Effector memory CD4-positive, alpha-beta T cell (primary cell): ENCODE results near the gene NRCAM.
"Not testable (repeated sequence)": the region's sequence is repeated elsewhere in the genome, so short reads cannot be mapped to it uniquely, and the experiment has no call there.

ENCODE experiments used
- DNase-seq, 3 donors: peaks; one replicate each; pipeline ENCODE4 v3.0.0-alpha.2; 2020
- H3K27ac ChIP-seq: 2 replicates; pipeline ENCODE4 v1.7.0; 2013; ENCODE audit warnings: mild to moderate bottlenecking, low read length, moderate library complexity; ENCODE audit not compliant: insufficient read depth, poor library complexity, severe bottlenecking
- H3K27me3 ChIP-seq: replicated peaks from 2 replicates; pipeline ENCODE4 v1.7.0; 2013; ENCODE audit warnings: mild to moderate bottlenecking, low read length; ENCODE audit not compliant: insufficient read depth, control insufficient read depth, poor library complexity, severe bottlenecking
- H3K36me3 ChIP-seq: 2 replicates; pipeline ENCODE4 v1.7.0; 2013; ENCODE audit warnings: mild to moderate bottlenecking, low read length, moderate library complexity; ENCODE audit not compliant: control insufficient read depth, insufficient read depth
- H3K4me1 ChIP-seq: 2 replicates; pipeline ENCODE4 v1.7.0; 2013; ENCODE audit warnings: low read length, mild to moderate bottlenecking; ENCODE audit not compliant: control insufficient read depth, insufficient read depth, poor library complexity, severe bottlenecking
- H3K4me3 ChIP-seq: 2 replicates; pipeline ENCODE4 v1.7.0; 2013; ENCODE audit warnings: low read length, low read depth, mild to moderate bottlenecking; ENCODE audit not compliant: insufficient read depth, poor library complexity, severe bottlenecking
- H3K9me3 ChIP-seq: 2 replicates; pipeline ENCODE4 v1.7.0; 2013; ENCODE audit warnings: mild to moderate bottlenecking, low read length, moderate library complexity; ENCODE audit not compliant: control insufficient read depth

The NRCAM gene

DNA sequence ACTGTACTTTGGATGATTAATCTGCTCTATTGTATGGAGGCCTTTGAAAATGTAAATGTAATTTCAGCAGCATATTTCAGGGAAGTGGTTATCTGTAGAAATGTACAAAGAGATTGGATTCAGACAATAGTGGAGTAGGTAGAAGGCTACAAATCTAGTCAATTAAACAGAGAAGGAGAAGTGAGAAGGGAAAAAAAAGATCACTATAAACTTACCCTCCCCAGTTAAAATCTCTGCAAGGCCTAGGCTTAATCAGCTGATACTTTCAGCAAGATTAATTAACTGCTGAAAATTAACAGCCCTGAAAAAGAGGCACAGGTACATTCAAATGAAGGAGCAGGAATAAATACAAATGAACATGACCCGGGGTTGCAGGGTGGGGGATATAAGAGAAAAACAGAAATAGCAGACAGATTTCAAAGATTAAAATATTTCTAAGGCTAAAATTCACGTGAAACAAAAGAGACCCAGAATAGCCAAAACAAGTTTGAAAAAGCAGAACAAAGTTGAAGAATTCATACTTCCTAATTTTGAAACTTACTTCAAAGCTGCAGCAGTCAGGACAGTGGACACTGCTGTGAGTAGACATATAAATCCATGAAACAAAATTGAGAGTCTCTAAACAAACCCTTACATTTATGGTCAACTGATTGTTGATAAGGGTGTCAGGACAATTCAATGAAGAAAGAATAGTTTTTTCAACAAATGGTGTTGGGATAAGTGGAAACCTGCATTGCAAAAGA, 96.0 kb downstream of the NRCAM start:
- Histone ChIP-seq H3K27ac (no peak overlapping the region), H3K36me3 (no peaks in the 10 kb centered on the region), H3K4me3 (no peak overlapping the region), H3K9me3 (no peaks in the 10 kb centered on the region), H3K27me3 (no peaks in the 10 kb centered on the region), H3K4me1 (no peaks in the 10 kb centered on the region)
- DNase-seq = no peak

DNA sequence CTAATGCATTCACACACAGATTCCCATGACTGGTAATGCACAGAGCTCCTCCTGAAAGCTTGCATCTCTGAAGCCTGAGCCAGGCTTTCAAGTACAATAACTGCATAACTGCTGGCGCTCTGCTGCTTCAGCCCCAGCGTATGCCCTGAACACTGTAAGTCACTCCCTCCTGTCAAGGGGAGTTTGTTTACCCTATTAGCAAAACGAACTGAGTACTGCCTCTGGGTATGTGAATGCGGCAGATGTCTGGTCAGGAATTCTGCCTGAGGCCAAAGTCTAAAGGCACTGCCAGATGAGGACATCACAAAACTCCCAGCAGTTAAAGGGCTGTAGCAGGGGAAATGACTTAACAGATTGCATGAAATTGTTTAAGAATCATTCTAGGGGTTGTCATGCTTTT, 97.7 kb downstream of the NRCAM start:
- Histone ChIP-seq H3K9me3 (no peaks in the 10 kb centered on the region), H3K4me3 (no peak overlapping the region), H3K27me3 (no peaks in the 10 kb centered on the region), H3K4me1 (no peaks in the 10 kb centered on the region), H3K36me3 (no peaks in the 10 kb centered on the region), H3K27ac (no peak overlapping the region)
- DNase-seq = no peak

DNA sequence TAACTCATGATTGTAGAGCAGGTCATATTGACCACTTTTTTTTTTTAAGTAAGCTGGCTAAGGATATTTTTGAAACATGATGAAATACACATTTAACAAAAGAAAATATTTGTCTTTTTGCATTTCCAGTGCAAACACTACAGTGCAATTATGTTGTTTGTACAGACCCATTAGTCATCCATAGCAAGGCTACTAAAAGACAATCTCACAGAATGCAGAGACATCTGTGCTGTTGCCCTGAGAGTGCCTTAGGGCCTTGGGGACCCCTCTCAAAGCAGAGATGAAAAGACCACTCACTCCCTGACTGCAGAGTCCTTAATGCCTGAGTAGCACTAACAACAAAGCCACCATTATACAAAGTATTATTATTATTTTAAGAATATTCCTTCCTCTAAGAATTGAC, 104.5 kb downstream of the NRCAM start:
- no peak overlapping the region for H3K4me3 ChIP-seq
- DNase-seq = no peak
- H3K9me3 ChIP-seq = no peaks in the 10 kb centered on the region
- H3K36me3 ChIP-seq = no peaks in the 10 kb centered on the region
- no peaks in the 10 kb centered on the region for H3K4me1 ChIP-seq
- H3K27ac ChIP-seq = no peak overlapping the region
- no peaks in the 10 kb centered on the region for H3K27me3 ChIP-seq

DNA sequence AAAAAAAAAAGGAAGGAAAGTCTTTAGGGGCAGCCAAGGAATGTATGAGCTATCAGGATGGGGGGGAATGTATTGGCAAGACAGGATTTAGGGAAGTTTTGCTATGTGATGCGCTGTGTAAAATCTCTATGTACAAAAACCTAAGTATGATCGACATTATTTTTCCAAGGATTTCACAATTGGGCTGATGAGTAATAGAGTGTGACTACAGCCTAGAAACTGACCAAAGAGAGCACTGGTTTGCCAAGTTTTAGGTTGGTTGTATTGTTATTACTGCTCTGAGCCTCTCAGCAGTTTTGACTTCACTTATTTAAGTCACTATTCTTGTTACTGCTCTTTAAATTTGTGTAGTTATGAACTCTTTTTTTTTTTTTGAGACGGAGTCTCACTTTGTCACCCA, 107.3 kb downstream of the NRCAM start:
- DNase-seq = no peak
- no peaks in the 10 kb centered on the region for H3K9me3 ChIP-seq
- no peaks in the 10 kb centered on the region for H3K36me3 ChIP-seq
- H3K27me3 ChIP-seq = no peaks in the 10 kb centered on the region
- no peak overlapping the region for H3K27ac ChIP-seq
- no peaks in the 10 kb centered on the region for H3K4me1 ChIP-seq
- H3K4me3 ChIP-seq = no peak overlapping the region

DNA sequence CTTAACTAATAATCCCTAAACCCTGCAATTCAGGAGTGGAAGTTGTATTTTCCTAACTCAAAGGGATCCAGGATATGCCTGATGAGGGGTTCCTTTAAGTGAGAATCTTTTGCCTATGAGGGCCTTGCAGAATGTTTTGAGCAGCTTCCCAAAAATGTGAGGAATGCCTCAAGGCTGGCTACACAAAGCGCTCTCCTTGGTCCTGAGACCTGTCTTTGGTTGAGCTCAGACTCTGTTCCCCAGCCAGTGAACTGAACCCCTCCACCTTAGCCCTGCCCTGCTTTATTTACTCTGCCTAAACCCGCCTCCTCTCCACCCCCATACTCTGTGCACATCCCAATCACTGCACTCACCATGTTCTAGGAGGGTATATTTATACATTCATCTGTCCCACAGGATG, 108.6 kb downstream of the NRCAM start:
- Histone ChIP-seq H3K27ac (no peak overlapping the region), H3K9me3 (no peaks in the 10 kb centered on the region), H3K4me1 (no peaks in the 10 kb centered on the region), H3K36me3 (no peaks in the 10 kb centered on the region), H3K4me3 (no peak overlapping the region), H3K27me3 (no peaks in the 10 kb centered on the region)
- DNase-seq = no peak

DNA sequence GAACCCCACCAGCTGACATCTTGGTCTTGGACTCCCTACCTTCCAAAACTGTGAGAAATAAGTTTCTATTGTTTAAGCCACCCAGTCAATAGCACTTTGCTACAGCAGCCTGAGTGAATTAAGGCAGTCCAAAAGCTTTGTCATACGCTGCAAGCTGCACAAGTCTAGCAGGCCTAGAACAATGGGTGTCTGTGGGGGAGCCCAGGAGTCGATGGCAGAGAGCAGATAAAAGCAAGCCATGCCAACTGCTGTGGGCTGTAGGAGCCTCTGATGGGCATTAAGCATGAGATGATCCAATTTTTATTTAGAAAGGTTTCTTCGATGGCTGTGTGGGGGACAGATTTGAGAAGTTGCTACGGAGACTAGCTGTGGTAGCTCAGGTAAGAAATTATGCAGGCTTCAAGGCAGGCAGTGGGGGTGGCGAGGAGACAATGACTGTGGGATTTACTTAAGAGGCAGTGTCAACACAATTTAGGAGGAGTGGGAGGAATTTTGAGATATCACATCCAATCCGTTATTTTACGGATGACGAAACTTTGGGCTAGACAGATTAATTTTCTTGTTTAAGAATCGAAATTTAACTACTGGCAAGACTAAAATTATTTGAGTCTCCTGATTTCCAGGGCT, 110.4 kb downstream of the NRCAM start:
- H3K27ac ChIP-seq = no peak overlapping the region
- no peaks in the 10 kb centered on the region for H3K4me1 ChIP-seq
- no peaks in the 10 kb centered on the region for H3K9me3 ChIP-seq
- DNase-seq = no peak
- H3K36me3 ChIP-seq = no peaks in the 10 kb centered on the region
- H3K27me3 ChIP-seq = no peaks in the 10 kb centered on the region
- H3K4me3 ChIP-seq = no peak overlapping the region

DNA sequence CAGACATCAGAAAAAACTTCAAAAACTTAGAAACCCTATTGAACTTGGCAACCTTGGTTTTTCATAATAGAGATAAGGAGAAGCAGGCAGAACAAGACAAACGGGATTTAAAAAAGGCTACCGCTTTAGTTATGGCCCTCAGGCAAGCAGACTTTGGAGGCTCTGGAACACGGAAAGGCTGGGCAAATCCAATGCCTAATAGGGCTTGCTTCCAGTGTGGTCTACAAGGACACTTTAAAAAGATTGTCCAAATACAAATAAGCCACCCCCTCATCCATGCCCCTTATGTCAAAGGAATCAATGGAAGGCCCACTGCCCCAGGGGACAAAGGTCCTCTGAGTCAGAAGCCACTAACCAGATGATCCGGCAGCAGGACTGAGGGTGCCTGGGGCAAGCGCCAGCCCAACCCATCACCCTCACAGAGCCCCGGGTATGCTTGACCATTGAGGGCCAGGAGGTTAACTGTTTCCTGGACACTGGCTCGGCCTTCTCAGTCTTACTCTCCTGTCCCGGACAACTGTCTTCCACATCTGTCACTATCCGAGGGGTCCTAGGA, 115.3 kb downstream of the NRCAM start:
- H3K36me3 ChIP-seq = no peaks in the 10 kb centered on the region
- no peak for DNase-seq
- no peaks in the 10 kb centered on the region for H3K9me3 ChIP-seq
- H3K27ac ChIP-seq = no peak overlapping the region
- no peak overlapping the region for H3K4me3 ChIP-seq
- H3K4me1 ChIP-seq = no peaks in the 10 kb centered on the region
- H3K27me3 ChIP-seq = no peaks in the 10 kb centered on the region

DNA sequence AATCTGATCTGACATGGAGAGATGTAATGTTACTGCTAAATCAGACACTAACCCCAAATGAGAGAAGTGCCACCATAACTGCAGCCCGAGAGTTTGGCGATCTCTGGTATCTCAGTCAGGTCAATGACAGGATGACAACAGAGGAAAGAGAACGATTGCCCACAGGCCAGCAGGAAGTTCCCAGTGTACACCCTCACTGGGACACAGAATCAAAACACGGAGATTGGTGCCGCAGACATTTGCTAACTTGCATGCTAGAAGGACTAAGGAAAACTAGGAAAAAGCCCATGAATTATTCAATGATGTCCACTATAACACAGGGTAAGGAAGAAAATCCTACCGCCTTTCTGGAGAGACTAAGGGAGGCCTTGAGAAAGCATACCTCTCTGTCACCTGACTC, 115.8 kb downstream of the NRCAM start:
- H3K36me3 ChIP-seq, H3K27me3 ChIP-seq, H3K4me3 ChIP-seq, H3K4me1 ChIP-seq, DNase-seq, H3K27ac ChIP-seq, H3K9me3 ChIP-seq: not testable (repeated sequence)

DNA sequence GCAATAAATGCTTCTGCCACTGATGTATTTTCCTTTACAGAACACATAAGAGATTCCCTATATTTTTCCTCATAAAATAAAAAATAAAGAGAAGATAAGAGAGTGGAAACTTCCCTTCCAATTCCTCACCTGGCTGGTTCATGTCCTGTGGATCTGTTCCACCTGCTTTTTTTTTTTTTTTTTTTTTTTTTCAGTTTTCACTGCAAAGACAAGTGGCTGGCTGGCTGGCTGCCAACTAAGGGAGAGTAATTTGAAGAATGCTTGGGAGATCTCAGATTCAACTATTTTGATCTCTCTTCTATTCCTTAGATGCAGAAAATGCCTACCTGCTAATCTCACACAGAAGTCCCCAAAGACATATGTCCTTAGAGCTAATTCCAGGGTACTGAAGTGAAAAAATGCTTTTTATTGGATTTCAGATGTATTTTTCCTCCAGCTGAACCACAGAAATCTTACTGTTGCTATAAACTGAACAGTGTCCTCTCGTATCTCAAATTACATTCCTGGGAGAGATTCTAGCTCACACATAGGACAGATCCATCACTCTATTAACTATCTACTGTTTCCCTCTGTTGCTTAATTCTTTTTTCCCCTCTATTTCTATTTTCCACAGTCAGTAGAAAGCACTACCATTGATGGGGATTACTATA, 120.8 kb downstream of the NRCAM start:
- Histone ChIP-seq H3K36me3 (no peaks in the 10 kb centered on the region), H3K4me1 (no peaks in the 10 kb centered on the region), H3K27me3 (no peaks in the 10 kb centered on the region), H3K9me3 (no peaks in the 10 kb centered on the region), H3K27ac (no peak overlapping the region), H3K4me3 (no peak overlapping the region)
- no peak for DNase-seq

DNA sequence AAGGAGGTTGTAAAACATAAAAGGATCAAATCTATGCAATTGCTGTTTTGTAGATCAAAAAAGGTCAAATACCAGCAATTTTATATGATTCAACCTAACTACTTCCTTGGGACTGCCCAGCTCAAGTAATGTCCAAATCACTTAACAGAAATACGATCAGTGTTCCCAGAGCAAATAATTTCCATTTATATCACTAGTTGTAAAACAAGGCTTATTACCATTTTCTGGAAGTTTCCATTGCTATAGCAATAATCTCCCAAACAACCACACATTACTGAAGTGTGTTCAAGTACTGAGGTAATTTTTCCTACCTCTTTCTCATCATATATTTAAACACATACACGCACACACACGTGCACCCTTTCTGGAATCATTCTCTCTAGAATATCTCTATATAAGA, 123.3 kb downstream of the NRCAM start:
- no peaks in the 10 kb centered on the region for H3K9me3 ChIP-seq
- H3K4me3 ChIP-seq = no peak overlapping the region
- no peaks in the 10 kb centered on the region for H3K4me1 ChIP-seq
- H3K27ac ChIP-seq = no peak overlapping the region
- H3K36me3 ChIP-seq = no peaks in the 10 kb centered on the region
- no peaks in the 10 kb centered on the region for H3K27me3 ChIP-seq
- DNase-seq = no peak
